B cell (primary cell): Measurements from ENCODE around the gene BAHCC1. TPM values are rescaled to one million over a fixed set of nuclear protein-coding genes. Genes with fewer than 3 reads are reported as not detected.

Experiments used
- ATAC-seq: fragments of 200-7000 bp; cut with Tn5 transposase; one replicate; pipeline ENCODE4 v1.10.0; 2021; ENCODE audit warnings: low read depth, mild to moderate bottlenecking, moderate number of reproducible peaks, moderate library complexity
- CTCF ChIA-PET: fragments of 350-600 bp; sonication (Branson Sonifier 250); formaldehyde crosslinking; loops from one replicate; lab custom pipeline; 2021; ENCODE audit warnings: antibody characterized with exemption, inconsistent platforms; lab: Charles Lee
- POLR2A ChIA-PET: fragments of 350-600 bp; sonication (Branson Sonifier 250); formaldehyde crosslinking; loops from one replicate; lab custom pipeline; 2021; ENCODE audit warnings: antibody characterized with exemption; lab: Charles Lee
- DNase-seq: peaks from one replicate; pipeline ENCODE4 v3.0.0; 2013
- H2AFZ ChIP-seq: 2 replicates; pipeline ENCODE4 v1.6.1; 2012; ENCODE audit warnings: mild to moderate bottlenecking, low read depth, low read length; ENCODE audit not compliant: insufficient read depth, poor library complexity, severe bottlenecking
- H3K27ac ChIP-seq, 2 donors: 1 replicate in 1 of 2; 2 replicates in 1 of 2; pipeline ENCODE4 v1.5.1; 2012 to 2013; ENCODE audit warnings: low read length in 2 of 2, mild to moderate bottlenecking in 2 of 2, moderate library complexity in 1 of 2
- H3K27me3 ChIP-seq, 4 experiments: fragments of 200-600 bp in 1 of 4; sonication (generic) in 1 of 4; replicated peaks in 1 of 4; 1 replicate in 2 of 4; 2 replicates in 2 of 4; pipeline versions ENCODE4 v1.6.1 to v1.7.0; 2013 to 2016; ENCODE audit warnings: low read length in 3 of 4, mild to moderate bottlenecking in 2 of 4, mixed read lengths in 1 of 4, moderate library complexity in 1 of 4; ENCODE audit not compliant: insufficient read depth in 4 of 4, control insufficient read depth in 3 of 4; ENCODE audit errors: control extremely low read depth in 1 of 4
- H3K36me3 ChIP-seq, 2 experiments: replicated peaks in 1 of 2; 1 replicate in 1 of 2; 2 replicates in 1 of 2; pipeline versions ENCODE4 v1.6.1 to v1.7.1; 2013; ENCODE audit warnings: low read length in 1 of 2; ENCODE audit not compliant: insufficient read depth in 2 of 2, control insufficient read depth in 1 of 2; ENCODE audit errors: control extremely low read depth in 1 of 2, extremely low read depth in 1 of 2
- H3K4me1 ChIP-seq, 2 donors: fragments of 200-600 bp in 1 of 2; sonication (generic) in 1 of 2; 1 replicate in 1 of 2; 2 replicates in 1 of 2; pipeline versions ENCODE4 v1.5.1 to v1.6.1; 2013 to 2017; ENCODE audit warnings: low read length in 2 of 2; ENCODE audit not compliant: control insufficient read depth in 2 of 2, insufficient read depth in 2 of 2
- H3K4me2 ChIP-seq: replicated peaks from 2 replicates; pipeline ENCODE3; 2012; ENCODE audit warnings: mild to moderate bottlenecking, low read depth, low read length; ENCODE audit not compliant: poor library complexity, severe bottlenecking
- H3K4me3 ChIP-seq, 5 experiments: fragments of 200-600 bp in 1 of 5; sonication (generic) in 1 of 5; 1 replicate in 3 of 5; 2 replicates in 2 of 5; pipeline versions ENCODE4 v1.5.1 to v1.7.0; 2011 to 2016; ENCODE audit warnings: low read length in 4 of 5, mild to moderate bottlenecking in 4 of 5, low read depth in 2 of 5, control low read depth in 1 of 5, moderate library complexity in 1 of 5; ENCODE audit not compliant: insufficient read depth in 1 of 5; ENCODE audit errors: control extremely low read depth in 1 of 5, extremely low read depth in 1 of 5
- H3K79me2 ChIP-seq: fragments of 200-600 bp; sonication (generic); one replicate; pipeline ENCODE4 v1.6.0; 2016; ENCODE audit warnings: low read length; ENCODE audit not compliant: control insufficient read depth, insufficient read depth
- H3K9ac ChIP-seq: fragments of 200-600 bp; sonication (generic); 2 replicates; pipeline ENCODE4 v1.6.1; 2017; ENCODE audit warnings: mild to moderate bottlenecking, low read length, moderate library complexity
- H3K9me3 ChIP-seq, 3 donors: one replicate each; pipeline versions ENCODE4 v1.6.1 to v1.7.1; 2013; ENCODE audit warnings: low read length in 2 of 3; ENCODE audit not compliant: control insufficient read depth in 2 of 3, insufficient read depth in 1 of 3; ENCODE audit errors: control extremely low read depth in 1 of 3
- H4K20me1 ChIP-seq: 2 replicates; pipeline ENCODE4 v1.6.0; 2012; ENCODE audit warnings: mild to moderate bottlenecking, low read length; ENCODE audit not compliant: insufficient read depth, control insufficient read depth, poor library complexity, severe bottlenecking
- H3K27ac Mint-ChIP-seq: one replicate; pipeline ENCODE4 v1.8.0; 2021; ENCODE audit warnings: mixed read lengths
- H3K27me3 Mint-ChIP-seq: one replicate; pipeline ENCODE4 v1.8.0; 2021; ENCODE audit warnings: mixed read lengths
- H3K4me1 Mint-ChIP-seq: one replicate; pipeline ENCODE4 v1.8.0; 2021; ENCODE audit warnings: mixed read lengths
- H3K4me3 Mint-ChIP-seq: one replicate; pipeline ENCODE4 v1.8.0; 2021; ENCODE audit warnings: mixed read lengths
- H3K9me3 Mint-ChIP-seq: one replicate; pipeline ENCODE4 v1.8.0; 2022; ENCODE audit warnings: mixed read lengths; ENCODE audit not compliant: insufficient read depth
- EZH2 ChIP-seq: IDR thresholded peaks from 2 replicates; pipeline ENCODE4 v1.6.1; 2012; ENCODE audit warnings: borderline replicate concordance, low read depth, mild to moderate bottlenecking, moderate library complexity, low read length; ENCODE audit not compliant: insufficient read depth, poor library complexity, severe bottlenecking
- WGBS: methylation state at CpG from one replicate; pipeline ENCODE4 v1.1.5; 2013; ENCODE audit warnings: missing lambda C conversion rate; ENCODE audit not compliant: insufficient coverage; 5-methylcytosine and 5-hydroxymethylcytosine counted together
- intact Hi-C: fragments of 100-400 bp; cut with micrococcal nuclease; formaldehyde crosslinking; loops from one replicate; pipeline ENCODE4 v1.10.0; 2022
- polyA plus RNA-seq: library from polyadenylated mRNA; depleted of rRNA; stranded (reverse); fragments of >200 nt; gene quantifications from 2 replicates; pipeline ENCODE4 v1.2.3, GENCODE V29; 2012
- total RNA-seq, 2 donors: library from RNA; stranded (reverse); fragments of 120-200 nt in 1 of 2; gene quantifications; 1 replicate in 1 of 2; 2 replicates in 1 of 2; pipeline versions ENCODE4 v1.2.3 to v1.2.4, GENCODE V29; 2013 to 2022
- TF ChIP-seq, protein P1 (sequence below): fragments of 200-600 bp; IDR thresholded peaks from one replicate; pipeline ENCODE4 v1.8.0; 2022; ENCODE audit warnings: antibody characterized with exemption, mild to moderate bottlenecking

The BAHCC1 gene
- total and polyA plus RNA-seq, 2 donors (not counting 1 experiment from before 2014, with no cell fraction given): 0.12 to 0.48 TPM

- CTCF ChIA-PET: no interaction called here
- Histone ChIP-seq H3K27ac (no peak overlapping the region), H3K4me1 (peaks cover 39% of the 10 kb centered on the region in 2 donors), H3K9ac (no peak overlapping the region), H4K20me1 (no peaks in the 10 kb centered on the region), H3K27me3 (peaks cover 0 to 56% (median 15%) of the 10 kb centered on the region in 4 experiments), H3K79me2 (peaks cover 13% of the 10 kb centered on the region), H2AFZ (no peak overlapping the region), H3K4me2 (peak overlapping the region; percentile 52), H3K4me3 (no peak overlapping the region), H3K9me3 (peaks cover 0 to 14% (median 0%) of the 10 kb centered on the region in 3 donors), H3K36me3 (no peaks in the 10 kb centered on the region)
- Mint-ChIP-seq H3K27me3 (peaks cover 9% of the 10 kb centered on the region), H3K9me3 (no peaks in the 10 kb centered on the region), H3K4me3 (no peak overlapping the region), H3K4me1 (peaks cover 18% of the 10 kb centered on the region), H3K27ac (no peak overlapping the region)
- 1% methylated on average over 7 of the region's 11 CpGs for WGBS
- POLR2A ChIA-PET: no interaction called here
- TF ChIP-seq, protein P1, sequence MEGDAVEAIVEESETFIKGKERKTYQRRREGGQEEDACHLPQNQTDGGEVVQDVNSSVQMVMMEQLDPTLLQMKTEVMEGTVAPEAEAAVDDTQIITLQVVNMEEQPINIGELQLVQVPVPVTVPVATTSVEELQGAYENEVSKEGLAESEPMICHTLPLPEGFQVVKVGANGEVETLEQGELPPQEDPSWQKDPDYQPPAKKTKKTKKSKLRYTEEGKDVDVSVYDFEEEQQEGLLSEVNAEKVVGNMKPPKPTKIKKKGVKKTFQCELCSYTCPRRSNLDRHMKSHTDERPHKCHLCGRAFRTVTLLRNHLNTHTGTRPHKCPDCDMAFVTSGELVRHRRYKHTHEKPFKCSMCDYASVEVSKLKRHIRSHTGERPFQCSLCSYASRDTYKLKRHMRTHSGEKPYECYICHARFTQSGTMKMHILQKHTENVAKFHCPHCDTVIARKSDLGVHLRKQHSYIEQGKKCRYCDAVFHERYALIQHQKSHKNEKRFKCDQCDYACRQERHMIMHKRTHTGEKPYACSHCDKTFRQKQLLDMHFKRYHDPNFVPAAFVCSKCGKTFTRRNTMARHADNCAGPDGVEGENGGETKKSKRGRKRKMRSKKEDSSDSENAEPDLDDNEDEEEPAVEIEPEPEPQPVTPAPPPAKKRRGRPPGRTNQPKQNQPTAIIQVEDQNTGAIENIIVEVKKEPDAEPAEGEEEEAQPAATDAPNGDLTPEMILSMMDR: no peak
- no peak for TF ChIP-seq EZH2
- no peak for ATAC-seq
- intact Hi-C loops: no loop called here
- peak; percentile 42 for DNase-seq
These were observed 33.3 kb downstream of the BAHCC1 start for GRCh38 chr17:81428516-81428915.

DNA sequence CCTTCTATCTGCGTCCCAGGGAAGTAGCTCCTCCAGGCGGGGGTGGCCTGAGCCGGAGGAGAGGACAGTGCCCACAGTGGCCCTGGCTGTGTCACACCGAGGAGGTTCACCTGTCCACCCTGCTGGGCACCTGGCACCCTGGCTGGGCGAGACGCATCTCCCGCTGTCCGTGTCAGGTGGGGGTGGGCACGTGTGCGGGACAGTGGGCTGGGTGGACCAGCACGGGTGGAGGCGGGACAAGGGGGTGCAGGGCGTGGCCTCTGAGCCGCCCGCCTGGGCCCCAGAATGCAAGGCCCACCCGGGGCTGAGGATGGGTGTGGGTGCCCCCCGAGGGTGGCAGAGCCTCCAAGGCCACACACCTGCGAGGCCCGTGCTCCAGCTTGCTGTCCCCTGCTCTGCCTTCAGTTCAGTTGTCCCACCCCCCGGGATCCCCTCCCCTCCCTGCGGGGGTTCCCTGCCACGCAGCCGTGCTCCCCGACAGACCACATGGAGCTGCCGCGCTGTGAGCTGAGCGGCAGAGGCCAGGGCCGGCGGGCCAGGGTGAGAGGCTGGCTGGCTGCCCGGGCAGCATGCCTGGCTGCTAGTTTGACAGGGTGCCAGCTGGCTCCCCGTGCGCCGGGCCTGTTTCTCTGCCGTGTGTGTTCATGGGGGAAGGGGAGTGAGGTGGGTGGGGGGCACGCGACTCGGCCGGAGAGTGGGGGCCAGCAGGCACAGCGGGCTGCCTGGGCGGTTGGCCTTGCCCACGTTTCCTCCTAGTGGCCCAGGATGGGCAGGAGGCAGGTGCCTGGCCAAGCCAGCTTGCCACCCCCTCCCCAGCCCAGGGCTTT is 33.9 kb downstream of the BAHCC1 start:
- Histone ChIP-seq H3K79me2 (peaks cover 9% of the 10 kb centered on the region), H3K36me3 (no peaks in the 10 kb centered on the region), H3K9me3 (peaks cover 0 to 14% (median 0%) of the 10 kb centered on the region in 3 donors), H2AFZ (no peak overlapping the region), H3K4me2 (peak overlapping the region; percentile 52), H3K4me3 (no peak overlapping the region), H3K27ac (no peak overlapping the region), H3K9ac (no peak overlapping the region), H3K27me3 (peaks cover 0 to 56% (median 15%) of the 10 kb centered on the region in 4 experiments), H4K20me1 (no peaks in the 10 kb centered on the region), H3K4me1 (peaks cover 39% of the 10 kb centered on the region in 2 donors)
- H3K9me3 Mint-ChIP-seq: no peaks in the 10 kb centered on the region
- H3K4me3 Mint-ChIP-seq: no peak overlapping the region
- intact Hi-C loops: no loop called here
- ATAC-seq (no peak), DNase-seq (peak; percentile 52)
- peaks cover 18% of the 10 kb centered on the region for H3K4me1 Mint-ChIP-seq
- ChIA-PET CTCF (interaction anchor here (1.3 to 2.3 kb wide), 2 partner anchors 12 to 137 kb away, joined by 4 to 6 read pairs; no protein-coding TSS in a partner anchor), POLR2A (interaction anchor here (1.2 kb wide), 1 partner anchor 84 kb away, joined by 3 read pairs; no protein-coding TSS in a partner anchor)
- H3K27me3 Mint-ChIP-seq: peaks cover 9% of the 10 kb centered on the region
- H3K27ac Mint-ChIP-seq: no peak overlapping the region
- TF ChIP-seq, protein P1: no peak
- no peak for TF ChIP-seq EZH2
- WGBS: 2% methylated on average over 34 of the region's 41 CpGs
